Activated T-cell treated with anti-CD3 and anti-CD28 coated beads, Interleukin-2, amount 50 U/mL, for 4 hours (primary cell): ENCODE data around the gene PCDHB13. TPM values are rescaled to one million over a fixed set of nuclear protein-coding genes. Genes with fewer than 3 reads are reported as not detected.

Source experiments
- total RNA-seq, 3 donors: library from RNA; stranded (reverse); gene quantifications; one replicate each; pipeline ENCODE4 v1.2.1, GENCODE V29; 2021

Gene PCDHB13
- total RNA-seq, 3 donors from 2014 or later, result 0.08 to 0.16 (median 0.10) TPM

Other genes with a start within 250 kb of the PCDHB13 start
- gene PCDHAC2, start 247.4 kb upstream of the PCDHB13 start, total RNA-seq, result not detected
- not detected for gene PCDHB1, start 162.5 kb upstream of the PCDHB13 start, total RNA-seq
- under 1 TPM in 1 of 3 donors, not detected in 2; 0.19 TPM for gene PCDHB2, start 119.3 kb upstream of the PCDHB13 start, total RNA-seq
- gene PCDHB3, start 113.4 kb upstream of the PCDHB13 start, total RNA-seq, result not detected
- not detected for gene PCDHB4, start 92.1 kb upstream of the PCDHB13 start, total RNA-seq
- under 1 TPM in 2 of 3 donors, not detected in 1; 0.13 to 0.16 TPM for gene PCDHB5, start 78.7 kb upstream of the PCDHB13 start, total RNA-seq
- under 1 TPM in 1 of 3 donors, not detected in 2; 0.05 TPM for gene PCDHB6, start 63.9 kb upstream of the PCDHB13 start, total RNA-seq
- not detected for gene PCDHB7, start 41.3 kb upstream of the PCDHB13 start, total RNA-seq
- not detected for gene PCDHB8, start 36.1 kb upstream of the PCDHB13 start, total RNA-seq
- not detected for gene PCDHB16, start 31.5 kb upstream of the PCDHB13 start, total RNA-seq
- gene PCDHB9, start 26.8 kb upstream of the PCDHB13 start, total RNA-seq, result not detected
- under 1 TPM in 1 of 3 donors, not detected in 2; 0.08 TPM for gene PCDHB10, start 21.6 kb upstream of the PCDHB13 start, total RNA-seq
- not detected for gene PCDHB11, start 14.3 kb upstream of the PCDHB13 start, total RNA-seq
- not detected for gene PCDHB12, start 5.2 kb upstream of the PCDHB13 start, total RNA-seq
- under 1 TPM in 2 of 3 donors, not detected in 1; 0.08 TPM for gene PCDHB14, start 9.4 kb downstream of the PCDHB13 start, total RNA-seq
- gene PCDHB15, start 31.5 kb downstream of the PCDHB13 start, total RNA-seq, result under 1 TPM in 1 of 3 donors, not detected in 2; 0.08 TPM
- gene SLC25A2, start 90.1 kb downstream of the PCDHB13 start, total RNA-seq, result under 1 TPM in 1 of 3 donors, not detected in 2; 0.18 TPM
- 10 to 100 TPM; 64.8 to 73.8 (median 70.4) TPM for gene TAF7, start 106.9 kb downstream of the PCDHB13 start, total RNA-seq
- gene PCDHGA1, start 116.6 kb downstream of the PCDHB13 start, total RNA-seq, result under 1 TPM; 0.05 to 0.11 (median 0.11) TPM
- gene PCDHGA2, start 124.8 kb downstream of the PCDHB13 start, total RNA-seq, result under 1 TPM in 1 of 3 donors, not detected in 2; 0.05 TPM
- not detected for gene PCDHGA3, start 129.9 kb downstream of the PCDHB13 start, total RNA-seq
- under 1 TPM in 1 of 3 donors, not detected in 2; 0.13 TPM for gene PCDHGB1, start 136.2 kb downstream of the PCDHB13 start, total RNA-seq
- gene PCDHGA4, start 141.1 kb downstream of the PCDHB13 start, total RNA-seq, result under 1 TPM; 0.08 to 0.30 (median 0.08) TPM
- under 1 TPM; 0.13 to 0.43 (median 0.40) TPM for gene PCDHGB2, start 146.1 kb downstream of the PCDHB13 start, total RNA-seq
- under 1 TPM; 0.05 to 0.13 (median 0.08) TPM for gene PCDHGA5, start 150.2 kb downstream of the PCDHB13 start, total RNA-seq
- under 1 TPM; 0.10 to 0.19 (median 0.13) TPM for gene PCDHGB3, start 156.3 kb downstream of the PCDHB13 start, total RNA-seq
- under 1 TPM; 0.13 to 0.27 (median 0.18) TPM for gene PCDHGA6, start 160.0 kb downstream of the PCDHB13 start, total RNA-seq
- gene PCDHGA7, start 168.8 kb downstream of the PCDHB13 start, total RNA-seq, result under 1 TPM in 2 of 3 donors, not detected in 1; 0.08 to 0.11 TPM
- gene PCDHGB4, start 173.8 kb downstream of the PCDHB13 start, total RNA-seq, result under 1 TPM; 0.08 to 0.22 (median 0.20) TPM
- gene PCDHGA8, start 178.7 kb downstream of the PCDHB13 start, total RNA-seq, result not detected
- under 1 TPM; 0.26 to 0.91 (median 0.27) TPM for gene PCDHGB5, start 184.0 kb downstream of the PCDHB13 start, total RNA-seq
- gene PCDHGA9, start 188.9 kb downstream of the PCDHB13 start, total RNA-seq, result under 1 TPM; 0.13 to 0.18 (median 0.16) TPM
- under 1 TPM; 0.08 to 0.22 (median 0.18) TPM for gene PCDHGB6, start 194.1 kb downstream of the PCDHB13 start, total RNA-seq
- under 1 TPM; 0.25 to 0.68 (median 0.40) TPM for gene PCDHGA10, start 199.1 kb downstream of the PCDHB13 start, total RNA-seq
- gene PCDHGB7, start 203.8 kb downstream of the PCDHB13 start, total RNA-seq, result under 1 TPM in 1 of 3 donors, not detected in 2; 0.15 TPM
- under 1 TPM; 0.05 to 0.13 (median 0.05) TPM for gene PCDHGA11, start 207.1 kb downstream of the PCDHB13 start, total RNA-seq
- gene PCDHGA12, start 216.6 kb downstream of the PCDHB13 start, total RNA-seq, result under 1 TPM; 0.11 to 0.24 (median 0.20) TPM